T-helper 2 cell treated with Interferon-gamma antibody and Interleukin-4, amounts not matched to agents 5 μg/mL and 100 μg/mL, for 36 hours (primary cell): ENCODE results near the gene POLG.

Source experiments
- DNase-seq: peaks from one replicate; pipeline ENCODE4 v3.0.0; 2021; ENCODE audit warnings: low spot score
- H3K27ac Mint-ChIP-seq: one replicate; pipeline ENCODE4 v1.8.0; 2021; ENCODE audit warnings: mild to moderate bottlenecking, mixed read lengths
- H3K27me3 Mint-ChIP-seq: one replicate; pipeline ENCODE4 v1.8.0; 2021; ENCODE audit warnings: low read depth, mixed read lengths
- H3K36me3 Mint-ChIP-seq: one replicate; pipeline ENCODE4 v1.8.0; 2021; ENCODE audit warnings: low read depth, mixed read lengths
- H3K4me1 Mint-ChIP-seq: one replicate; pipeline ENCODE4 v1.8.0; 2021; ENCODE audit warnings: low read depth, mixed read lengths
- H3K4me3 Mint-ChIP-seq: one replicate; pipeline ENCODE4 v1.8.0; 2022; ENCODE audit warnings: mild to moderate bottlenecking, moderate library complexity, mixed read lengths
- H3K9me3 Mint-ChIP-seq: one replicate; pipeline ENCODE4 v1.8.0; 2021; ENCODE audit warnings: mixed read lengths

Gene POLG

DNA sequence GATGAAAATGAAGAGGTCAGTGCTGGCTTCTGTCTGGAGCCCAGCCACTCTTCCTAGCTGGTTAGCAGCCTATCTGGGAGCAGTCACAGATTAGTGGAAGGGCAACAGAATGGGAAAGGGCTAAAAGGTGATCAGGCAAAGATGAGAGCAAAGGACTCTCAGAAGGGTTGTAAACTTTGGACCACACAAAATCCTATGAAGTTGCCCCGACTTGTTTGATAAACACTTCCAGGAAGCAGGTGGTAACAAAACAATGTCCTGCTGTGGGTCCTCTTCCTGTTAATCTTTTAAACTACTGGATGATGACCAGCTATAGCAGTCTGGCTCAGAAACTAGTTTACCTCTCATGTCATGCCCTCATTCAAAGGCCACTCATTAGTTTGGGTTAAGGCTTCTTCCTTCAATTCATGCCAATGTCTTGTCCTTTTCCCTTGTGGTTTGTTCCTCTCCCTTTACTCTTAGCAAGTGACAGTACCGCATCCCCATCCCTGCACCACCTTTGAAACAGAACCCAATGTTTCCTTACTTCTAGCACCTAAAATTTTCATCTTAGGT, 19.2 kb downstream of the POLG start:
- no peak overlapping the region for H3K4me3 Mint-ChIP-seq
- peaks cover 20% of the 10 kb centered on the region for H3K4me1 Mint-ChIP-seq
- DNase-seq: no peak
- no peaks in the 10 kb centered on the region for H3K9me3 Mint-ChIP-seq
- H3K27ac Mint-ChIP-seq: peak overlapping the region; percentile 69
- no peaks in the 10 kb centered on the region for H3K27me3 Mint-ChIP-seq
- peaks cover 72% of the 10 kb centered on the region for H3K36me3 Mint-ChIP-seq

DNA sequence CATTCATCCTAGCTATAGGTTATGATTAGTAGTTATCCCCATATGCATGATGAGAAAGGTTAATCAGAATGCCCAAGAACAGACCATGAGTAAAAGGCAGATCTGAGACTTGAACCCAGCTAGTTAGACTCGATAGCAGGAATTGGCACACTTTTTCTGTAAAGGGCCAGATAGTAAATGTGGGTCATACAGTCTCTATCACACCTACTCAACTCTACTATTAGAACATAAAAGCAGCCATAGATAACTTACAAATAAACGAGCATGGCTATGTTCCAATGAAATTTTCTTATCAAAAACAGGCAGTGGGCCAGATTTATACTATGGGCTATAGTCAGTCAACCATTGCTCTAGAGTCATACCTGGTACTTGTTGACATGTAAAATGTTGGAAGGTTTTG, 24.6 kb downstream of the POLG start:
- Mint-ChIP-seq H3K36me3 (peaks cover 72% of the 10 kb centered on the region), H3K27ac (peak overlapping the region; percentile 8), H3K4me1 (peaks cover 7% of the 10 kb centered on the region), H3K9me3 (no peaks in the 10 kb centered on the region), H3K27me3 (no peaks in the 10 kb centered on the region), H3K4me3 (no peak overlapping the region)
- no peak for DNase-seq

GRCh38 chr15:89308236-89308635, 26.4 kb downstream of the POLG start:
- Mint-ChIP-seq H3K9me3 (no peaks in the 10 kb centered on the region), H3K27me3 (no peaks in the 10 kb centered on the region), H3K4me3 (no peak overlapping the region), H3K36me3 (peaks cover 72% of the 10 kb centered on the region), H3K27ac (no peak overlapping the region), H3K4me1 (peaks cover 9% of the 10 kb centered on the region)
- DNase-seq: no peak

- Mint-ChIP-seq H3K27me3 (no peaks in the 10 kb centered on the region), H3K36me3 (peaks cover 72% of the 10 kb centered on the region), H3K4me3 (no peak overlapping the region), H3K9me3 (no peaks in the 10 kb centered on the region), H3K27ac (no peak overlapping the region), H3K4me1 (peaks cover 6% of the 10 kb centered on the region)
- DNase-seq: no peak
These were observed 26.8 kb downstream of the POLG start for GRCh38 chr15:89307791-89308190.

DNA sequence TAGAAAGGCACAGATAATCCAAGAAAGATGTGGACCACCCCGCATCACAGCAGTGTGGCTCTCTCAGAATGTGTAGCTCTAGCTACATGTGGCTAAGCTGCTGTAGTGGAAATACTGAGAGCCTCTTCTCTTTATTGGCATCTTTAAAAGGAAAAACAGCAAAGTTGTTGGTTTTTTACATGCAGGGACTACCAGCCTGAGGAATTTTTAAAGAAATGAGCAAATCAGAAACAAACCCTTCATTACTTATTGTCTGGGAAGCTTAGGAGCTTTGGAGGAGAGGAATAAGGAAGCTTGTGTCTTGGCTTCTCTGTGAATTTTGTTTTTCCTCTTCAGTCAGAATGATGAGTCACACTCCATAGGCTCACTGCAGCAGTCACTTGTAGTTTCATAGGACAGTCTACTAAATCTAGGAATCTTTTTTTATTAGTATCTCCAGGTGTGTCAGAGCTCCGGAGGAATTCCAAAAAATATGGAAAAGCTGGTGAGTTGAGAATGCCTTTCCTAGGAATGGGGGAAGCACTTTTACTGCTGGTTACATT, 27.5 kb downstream of the POLG start:
- Mint-ChIP-seq H3K4me1 (peaks cover 6% of the 10 kb centered on the region), H3K4me3 (no peak overlapping the region), H3K9me3 (no peaks in the 10 kb centered on the region), H3K27me3 (no peaks in the 10 kb centered on the region), H3K27ac (no peak overlapping the region), H3K36me3 (peaks cover 68% of the 10 kb centered on the region)
- no peak for DNase-seq

- Mint-ChIP-seq H3K27ac (no peak overlapping the region), H3K4me1 (peaks cover 16% of the 10 kb centered on the region), H3K36me3 (peaks cover 74% of the 10 kb centered on the region), H3K4me3 (no peak overlapping the region), H3K27me3 (no peaks in the 10 kb centered on the region), H3K9me3 (no peaks in the 10 kb centered on the region)
- no peak for DNase-seq
These were observed 29.2 kb downstream of the POLG start for GRCh38 chr15:89305395-89305794.

GRCh38 chr15:89303986-89304385, 30.6 kb downstream of the POLG start:
- Mint-ChIP-seq H3K4me1 (peaks cover 27% of the 10 kb centered on the region), H3K9me3 (no peaks in the 10 kb centered on the region), H3K27ac (no peak overlapping the region), H3K36me3 (peaks cover 75% of the 10 kb centered on the region), H3K4me3 (no peak overlapping the region), H3K27me3 (no peaks in the 10 kb centered on the region)
- DNase-seq: no peak

DNA sequence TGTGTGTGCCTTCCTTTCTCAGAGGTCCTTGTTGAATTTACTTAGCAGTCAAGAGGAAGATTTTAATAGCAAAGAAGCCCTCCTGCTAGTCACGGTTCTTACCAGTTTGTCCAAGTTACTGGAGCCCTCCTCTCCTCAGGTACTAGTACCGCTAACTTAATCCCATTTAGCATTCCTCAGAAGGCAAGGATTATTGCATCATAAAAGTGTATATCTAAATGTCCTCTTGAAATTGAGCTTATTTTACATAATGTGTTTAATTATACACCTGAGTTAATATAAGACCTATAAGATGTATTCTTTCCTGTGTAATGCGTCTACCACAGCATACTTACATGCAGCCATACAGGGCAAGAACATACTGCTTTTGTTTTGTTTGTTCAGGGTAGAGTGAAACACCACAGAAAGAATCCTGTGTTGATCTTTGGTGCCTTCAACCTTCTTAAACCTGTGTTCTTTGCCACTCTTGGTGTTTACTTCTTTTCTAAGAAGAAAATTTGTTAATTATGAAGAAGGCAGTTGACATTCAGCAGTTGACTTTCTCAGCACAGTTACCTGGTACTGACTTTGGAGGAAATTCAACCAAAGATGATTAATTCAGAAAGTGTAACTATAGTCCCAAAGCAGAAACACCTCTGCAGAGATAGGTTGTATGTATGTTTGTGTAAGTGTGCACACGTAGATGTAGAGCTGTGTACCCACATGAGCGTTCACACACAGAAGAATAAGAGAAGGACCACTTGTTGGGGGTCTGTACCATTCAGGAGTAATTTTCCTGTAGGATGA, 33.1 kb downstream of the POLG start:
- Mint-ChIP-seq H3K9me3 (peaks cover 9% of the 10 kb centered on the region), H3K4me3 (peak overlapping the region; percentile 2), H3K27me3 (no peaks in the 10 kb centered on the region), H3K4me1 (peaks cover 34% of the 10 kb centered on the region), H3K27ac (peak overlapping the region; percentile 60), H3K36me3 (peaks cover 78% of the 10 kb centered on the region)
- DNase-seq: no peak

- peak overlapping the region; percentile 38 for H3K27ac Mint-ChIP-seq
- H3K9me3 Mint-ChIP-seq: peaks cover 9% of the 10 kb centered on the region
- no peak for DNase-seq
- H3K4me3 Mint-ChIP-seq: peak overlapping the region; percentile 6
- H3K27me3 Mint-ChIP-seq: no peaks in the 10 kb centered on the region
- H3K4me1 Mint-ChIP-seq: peaks cover 32% of the 10 kb centered on the region
- H3K36me3 Mint-ChIP-seq: peaks cover 76% of the 10 kb centered on the region
These were observed 34.7 kb downstream of the POLG start for GRCh38 chr15:89299896-89300295.

DNA sequence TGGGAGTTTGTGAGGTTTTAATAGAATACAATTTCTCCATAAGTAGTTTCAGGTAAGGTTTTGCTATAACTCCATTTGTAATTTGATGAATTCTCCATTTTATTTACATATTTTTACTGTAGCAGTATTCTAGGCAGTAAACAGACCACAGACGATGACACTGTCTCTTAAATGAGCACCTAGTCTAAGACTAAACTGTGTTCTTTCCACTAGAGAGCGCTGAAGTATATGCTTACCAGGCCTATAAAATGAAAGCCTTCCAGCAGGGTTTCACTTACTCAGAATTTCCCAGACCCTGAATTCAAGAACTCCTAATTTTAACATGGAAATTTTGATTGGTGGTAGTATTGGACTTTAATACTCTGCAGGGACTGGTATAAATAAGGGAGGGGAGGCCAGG, 41.6 kb downstream of the POLG start:
- H3K27me3 Mint-ChIP-seq: no peaks in the 10 kb centered on the region
- H3K36me3 Mint-ChIP-seq: peaks cover 80% of the 10 kb centered on the region
- DNase-seq: no peak
- peaks cover 4% of the 10 kb centered on the region for H3K9me3 Mint-ChIP-seq
- no peak overlapping the region for H3K4me3 Mint-ChIP-seq
- H3K27ac Mint-ChIP-seq: no peak overlapping the region
- peaks cover 4% of the 10 kb centered on the region for H3K4me1 Mint-ChIP-seq

DNA sequence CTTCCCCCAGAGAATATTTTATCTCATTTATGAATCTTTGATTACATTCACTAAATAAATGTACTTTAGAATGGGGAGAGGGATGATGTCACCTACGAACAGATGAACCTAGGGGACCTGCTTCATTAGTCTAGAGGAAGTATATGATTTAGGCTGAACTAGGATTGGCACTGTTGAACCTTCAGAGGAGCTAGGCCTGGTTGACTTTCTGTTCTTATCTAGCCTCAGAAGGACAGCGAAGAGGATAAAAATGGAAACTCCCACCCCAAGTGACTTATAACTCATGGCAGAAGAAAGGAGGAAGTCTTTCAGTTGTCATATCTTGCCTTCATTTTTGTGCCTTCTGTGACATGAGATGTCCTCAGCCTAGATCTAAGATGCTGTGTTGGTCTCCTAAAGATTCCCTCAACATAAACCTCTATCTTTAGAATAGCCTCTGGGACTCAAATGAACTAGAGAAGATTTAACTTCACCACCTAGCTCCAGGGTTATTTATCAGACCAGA, 42.6 kb downstream of the POLG start:
- Mint-ChIP-seq H3K4me3 (no peak overlapping the region), H3K9me3 (no peaks in the 10 kb centered on the region), H3K27ac (no peak overlapping the region), H3K4me1 (peaks cover 3% of the 10 kb centered on the region), H3K27me3 (no peaks in the 10 kb centered on the region), H3K36me3 (peaks cover 79% of the 10 kb centered on the region)
- DNase-seq: no peak

DNA sequence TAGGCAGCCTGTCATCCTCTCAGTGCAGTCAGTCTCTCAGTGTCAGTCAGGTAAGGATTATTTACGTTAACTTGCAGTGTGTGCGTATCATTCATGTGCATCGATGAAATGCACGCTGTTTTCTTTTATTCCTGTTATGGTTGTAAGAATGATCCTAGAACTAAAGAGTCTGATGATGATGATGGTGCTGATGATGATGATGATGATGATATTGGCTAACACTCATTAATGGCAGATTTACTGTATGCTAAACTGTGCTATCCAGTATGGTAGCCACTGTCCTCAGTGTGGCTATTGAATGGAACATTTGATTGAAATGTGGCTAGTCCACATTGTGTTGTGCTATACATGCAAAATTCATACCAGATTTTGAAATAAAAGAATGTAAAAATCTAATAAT, 51.4 kb downstream of the POLG start:
- no peaks in the 10 kb centered on the region for H3K9me3 Mint-ChIP-seq
- H3K36me3 Mint-ChIP-seq: peaks cover 72% of the 10 kb centered on the region
- no peak overlapping the region for H3K27ac Mint-ChIP-seq
- DNase-seq: no peak
- H3K4me1 Mint-ChIP-seq: peaks cover 1% of the 10 kb centered on the region
- H3K27me3 Mint-ChIP-seq: no peaks in the 10 kb centered on the region
- no peak overlapping the region for H3K4me3 Mint-ChIP-seq

GRCh38 chr15:89282631-89283030, 52.0 kb downstream of the POLG start:
- H3K4me3 Mint-ChIP-seq: no peak overlapping the region
- H3K4me1 Mint-ChIP-seq: peaks cover 1% of the 10 kb centered on the region
- DNase-seq: no peak
- H3K36me3 Mint-ChIP-seq: peaks cover 69% of the 10 kb centered on the region
- no peaks in the 10 kb centered on the region for H3K27me3 Mint-ChIP-seq
- H3K9me3 Mint-ChIP-seq: no peaks in the 10 kb centered on the region
- no peak overlapping the region for H3K27ac Mint-ChIP-seq

GRCh38 chr15:89278307-89278706, 56.3 kb downstream of the POLG start:
- Mint-ChIP-seq H3K36me3 (peaks cover 57% of the 10 kb centered on the region), H3K4me1 (no peaks in the 10 kb centered on the region), H3K4me3 (no peak overlapping the region), H3K27me3 (no peaks in the 10 kb centered on the region), H3K27ac (no peak overlapping the region), H3K9me3 (no peaks in the 10 kb centered on the region)
- no peak for DNase-seq
